ENCODE results near the gene SPOP. TPM values are rescaled to one million over a fixed set of nuclear protein-coding genes. Genes with fewer than 3 reads are reported as not detected.

SPOP gene
- total and polyA plus RNA-seq, 3 experiments from 2014 or later: 74.8 to 101 (median 75.1) TPM

- no peak for DNase-seq
- Mint-ChIP-seq H3K4me3 (no peak overlapping the region), H3K9me3 (no peaks in the 10 kb centered on the region), H3K4me1 (peaks cover 0 to 10% (median 3%) of the 10 kb centered on the region in 3 donors), H3K27ac (no peak overlapping the region), H3K36me3 (peaks cover 0 to 80% (median 22%) of the 10 kb centered on the region in 3 donors), H3K27me3 (no peaks in the 10 kb centered on the region)
- ChIA-PET CTCF (interaction anchor here (1.3 to 1.5 kb wide), 2 partner anchors 18 to 98 kb away, joined by 3 to 4 read pairs; no protein-coding TSS in a partner anchor), POLR2A (no interaction called here)
- H3K27me3 ChIP-seq (ENCODE audit: insufficient read depth, low read length, poor library complexity, severe bottlenecking): no peaks in the 10 kb centered on the region
- H3K36me3 ChIP-seq (ENCODE audit: insufficient read depth, low read length): peaks cover 40% of the 10 kb centered on the region
- no peak overlapping the region for H3K4me3 ChIP-seq (ENCODE audit: low read length)
- H3K4me1 ChIP-seq (ENCODE audit: insufficient read depth, low read length): no peaks in the 10 kb centered on the region
- no peaks in the 10 kb centered on the region for H3K9me3 ChIP-seq (ENCODE audit: low read length)
- no peak overlapping the region for H3K27ac ChIP-seq (ENCODE audit: low read depth, low read length)
Measured at GRCh38 chr17:49597928-49598655, 79.8 kb downstream of the SPOP start.

DNA sequence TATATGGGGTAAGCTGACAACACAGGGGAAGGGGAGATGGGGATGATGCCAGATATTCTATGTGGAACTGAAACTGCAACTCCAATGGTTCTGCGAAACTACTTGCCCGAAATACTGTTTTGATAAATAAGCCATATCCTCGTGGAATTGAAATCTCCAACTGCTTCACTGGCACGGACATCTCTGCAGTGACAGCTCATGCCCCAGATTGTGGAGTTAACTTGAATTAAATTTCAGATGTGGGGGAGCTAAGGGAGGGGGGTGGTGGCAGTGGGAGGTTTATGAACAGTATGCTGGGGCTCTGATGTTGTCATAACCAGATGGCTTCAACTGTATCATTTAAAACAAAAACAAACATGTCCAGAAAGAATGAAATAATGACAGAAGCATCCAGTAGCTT is 80.5 kb downstream of the SPOP start:
- H3K36me3 ChIP-seq (ENCODE audit: insufficient read depth, low read length): peaks cover 36% of the 10 kb centered on the region
- peak overlapping the region in 3 of 8 donors; percentile 2 to 54 (median 37) for H3K27ac Mint-ChIP-seq
- H3K27me3 Mint-ChIP-seq: no peaks in the 10 kb centered on the region
- DNase-seq: no peak
- CTCF ChIA-PET: interaction anchor here (1.0 to 1.9 kb wide), 5 partner anchors 17 to 98 kb away, joined by 3 to 5 read pairs (median 4); partner anchors contain the start of gene NXPH3
- H3K4me1 Mint-ChIP-seq: peaks cover 0 to 10% (median 3%) of the 10 kb centered on the region in 3 donors
- no peak overlapping the region for H3K4me3 ChIP-seq (ENCODE audit: low read length)
- POLR2A ChIA-PET: no interaction called here
- H3K9me3 Mint-ChIP-seq: no peaks in the 10 kb centered on the region
- no peak overlapping the region for H3K27ac ChIP-seq (ENCODE audit: low read depth, low read length)
- H3K4me1 ChIP-seq (ENCODE audit: insufficient read depth, low read length): no peaks in the 10 kb centered on the region
- H3K36me3 Mint-ChIP-seq: peaks cover 4 to 79% (median 20%) of the 10 kb centered on the region in 3 donors
- no peaks in the 10 kb centered on the region for H3K27me3 ChIP-seq (ENCODE audit: insufficient read depth, low read length, poor library complexity, severe bottlenecking)
- H3K9me3 ChIP-seq (ENCODE audit: low read length): no peaks in the 10 kb centered on the region
- no peak overlapping the region for H3K4me3 Mint-ChIP-seq

DNA sequence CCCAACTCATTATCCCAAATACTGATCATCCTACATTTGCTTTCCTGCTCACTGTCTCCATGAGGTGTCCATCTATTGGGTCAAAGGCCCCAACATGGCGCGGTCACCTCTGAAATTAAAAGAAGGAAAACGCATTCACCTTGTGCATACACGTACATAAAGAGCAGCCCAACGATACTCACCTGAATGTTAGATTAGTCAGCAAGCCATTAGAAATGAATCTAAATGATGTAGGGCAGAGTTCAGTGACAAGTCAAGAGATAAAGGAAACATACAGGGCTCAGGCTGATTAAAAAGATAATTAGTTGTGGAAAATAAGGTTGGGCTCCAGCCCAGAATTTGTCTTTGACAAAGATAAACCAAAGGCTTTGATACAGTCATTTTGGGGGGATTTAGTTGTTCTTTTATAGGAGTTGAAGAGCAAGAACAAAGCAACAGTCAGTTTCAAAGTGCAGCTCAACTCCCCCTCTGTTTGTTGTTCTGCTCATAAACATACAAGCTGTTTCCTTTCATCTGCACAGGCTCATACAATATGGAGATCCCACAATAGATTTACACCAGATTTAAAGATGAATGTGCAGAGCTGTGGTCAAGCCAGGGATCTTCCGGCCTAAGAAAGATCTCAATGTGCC is 81.2 kb downstream of the SPOP start:
- Mint-ChIP-seq H3K36me3 (peaks cover 4 to 73% (median 20%) of the 10 kb centered on the region in 3 donors), H3K4me3 (no peak overlapping the region), H3K4me1 (peaks cover 0 to 10% (median 3%) of the 10 kb centered on the region in 3 donors), H3K27me3 (no peaks in the 10 kb centered on the region), H3K9me3 (no peaks in the 10 kb centered on the region), H3K27ac (peak overlapping the region in 2 of 8 donors; percentile 2 to 14)
- Histone ChIP-seq H3K36me3 (ENCODE audit: insufficient read depth, low read length) (peaks cover 32% of the 10 kb centered on the region), H3K4me1 (ENCODE audit: insufficient read depth, low read length) (no peaks in the 10 kb centered on the region), H3K27me3 (ENCODE audit: insufficient read depth, low read length, poor library complexity, severe bottlenecking) (no peaks in the 10 kb centered on the region), H3K4me3 (ENCODE audit: low read length) (no peak overlapping the region), H3K9me3 (ENCODE audit: low read length) (no peaks in the 10 kb centered on the region), H3K27ac (ENCODE audit: low read depth, low read length) (no peak overlapping the region)
- POLR2A ChIA-PET: no interaction called here
- DNase-seq: no peak
- CTCF ChIA-PET: interaction anchor here (1.0 to 1.9 kb wide), 5 partner anchors 16 to 99 kb away, joined by 3 to 5 read pairs (median 3); partner anchors contain the start of gene NXPH3

DNA sequence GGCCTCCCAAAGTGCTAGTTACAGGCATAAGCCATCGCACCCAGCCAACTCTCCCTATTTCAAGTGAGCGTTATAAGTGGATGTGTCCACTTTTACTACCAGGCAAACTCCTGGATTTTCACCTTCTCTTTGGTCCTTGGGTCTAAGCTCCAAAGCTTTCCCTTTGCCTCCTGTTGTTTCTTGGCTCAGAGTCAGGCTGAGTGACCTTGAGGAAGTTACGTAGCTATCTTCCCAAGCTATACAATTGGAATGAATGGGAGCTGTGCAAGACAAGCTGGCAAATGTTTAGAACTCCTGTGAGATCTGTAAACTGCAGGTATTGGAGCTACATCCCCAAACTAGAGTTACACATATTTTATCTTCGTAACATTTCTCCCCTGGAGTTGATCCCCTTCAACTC is 81.9 kb downstream of the SPOP start:
- H3K4me1 ChIP-seq (ENCODE audit: insufficient read depth, low read length): no peaks in the 10 kb centered on the region
- Mint-ChIP-seq H3K36me3 (peaks cover 4 to 69% (median 21%) of the 10 kb centered on the region in 3 donors), H3K27ac (peak overlapping the region in 2 of 8 donors; percentile 2 to 42), H3K27me3 (no peaks in the 10 kb centered on the region), H3K4me3 (no peak overlapping the region), H3K4me1 (peaks cover 0 to 10% (median 3%) of the 10 kb centered on the region in 3 donors), H3K9me3 (no peaks in the 10 kb centered on the region)
- no peaks in the 10 kb centered on the region for H3K9me3 ChIP-seq (ENCODE audit: low read length)
- H3K36me3 ChIP-seq (ENCODE audit: insufficient read depth, low read length): peaks cover 32% of the 10 kb centered on the region
- H3K4me3 ChIP-seq (ENCODE audit: low read length): no peak overlapping the region
- POLR2A ChIA-PET: no interaction called here
- no peak for DNase-seq
- H3K27ac ChIP-seq (ENCODE audit: low read depth, low read length): no peak overlapping the region
- CTCF ChIA-PET: interaction anchor here (1.0 to 1.9 kb wide), 3 partner anchors 20 to 100 kb away, joined by 3 to 5 read pairs (median 4); partner anchors contain the start of gene NXPH3
- no peaks in the 10 kb centered on the region for H3K27me3 ChIP-seq (ENCODE audit: insufficient read depth, low read length, poor library complexity, severe bottlenecking)

GRCh38 chr17:49595328-49595727 is 82.6 kb downstream of the SPOP start:
- Mint-ChIP-seq H3K4me1 (peaks cover 0 to 10% (median 3%) of the 10 kb centered on the region in 3 donors), H3K27ac (peak overlapping the region in 2 of 8 donors; percentile 24 to 50), H3K27me3 (no peaks in the 10 kb centered on the region), H3K4me3 (no peak overlapping the region), H3K36me3 (peaks cover 4 to 64% (median 19%) of the 10 kb centered on the region in 3 donors), H3K9me3 (no peaks in the 10 kb centered on the region)
- Histone ChIP-seq H3K4me3 (ENCODE audit: low read length) (no peak overlapping the region), H3K27me3 (ENCODE audit: insufficient read depth, low read length, poor library complexity, severe bottlenecking) (no peaks in the 10 kb centered on the region), H3K9me3 (ENCODE audit: low read length) (no peaks in the 10 kb centered on the region), H3K27ac (ENCODE audit: low read depth, low read length) (no peak overlapping the region), H3K4me1 (ENCODE audit: insufficient read depth, low read length) (no peaks in the 10 kb centered on the region), H3K36me3 (ENCODE audit: insufficient read depth, low read length) (peaks cover 26% of the 10 kb centered on the region)
- POLR2A ChIA-PET: no interaction called here
- CTCF ChIA-PET: interaction anchor here (1.9 kb wide), 1 partner anchor 25 kb away, joined by 5 read pairs; no protein-coding TSS in a partner anchor
- no peak for DNase-seq

- Histone ChIP-seq H3K27me3 (ENCODE audit: insufficient read depth, low read length, poor library complexity, severe bottlenecking) (no peaks in the 10 kb centered on the region), H3K27ac (ENCODE audit: low read depth, low read length) (no peak overlapping the region), H3K36me3 (ENCODE audit: insufficient read depth, low read length) (peaks cover 16% of the 10 kb centered on the region), H3K4me3 (ENCODE audit: low read length) (no peak overlapping the region), H3K4me1 (ENCODE audit: insufficient read depth, low read length) (no peaks in the 10 kb centered on the region), H3K9me3 (ENCODE audit: low read length) (no peaks in the 10 kb centered on the region)
- Mint-ChIP-seq H3K27me3 (peaks cover 0 to 3% of the 10 kb centered on the region in 2 donors), H3K4me1 (peaks cover 4 to 8% (median 6%) of the 10 kb centered on the region in 3 donors), H3K27ac (peak overlapping the region in 1 of 8 donors; percentile 28), H3K9me3 (no peaks in the 10 kb centered on the region), H3K4me3 (no peak overlapping the region), H3K36me3 (peaks cover 4 to 35% (median 11%) of the 10 kb centered on the region in 3 donors)
- ChIA-PET CTCF (no interaction called here), POLR2A (no interaction called here)
- no peak for DNase-seq
Measured at GRCh38 chr17:49592263-49592662, 85.6 kb downstream of the SPOP start.

GRCh38 chr17:49590874-49591273 is 87.0 kb downstream of the SPOP start:
- H3K27me3 Mint-ChIP-seq: peaks cover 0 to 3% of the 10 kb centered on the region in 2 donors
- Histone ChIP-seq H3K4me1 (ENCODE audit: insufficient read depth, low read length) (no peaks in the 10 kb centered on the region), H3K27ac (ENCODE audit: low read depth, low read length) (no peak overlapping the region), H3K4me3 (ENCODE audit: low read length) (no peak overlapping the region), H3K36me3 (ENCODE audit: insufficient read depth, low read length) (peaks cover 8% of the 10 kb centered on the region), H3K9me3 (ENCODE audit: low read length) (no peaks in the 10 kb centered on the region), H3K27me3 (ENCODE audit: insufficient read depth, low read length, poor library complexity, severe bottlenecking) (no peaks in the 10 kb centered on the region)
- ChIA-PET POLR2A (interaction anchor here (0.6 kb wide), 1 partner anchor 193 kb away, joined by 6 read pairs; no protein-coding TSS in a partner anchor), CTCF (no interaction called here)
- no peak overlapping the region for H3K4me3 Mint-ChIP-seq
- H3K36me3 Mint-ChIP-seq: peaks cover 4 to 21% (median 9%) of the 10 kb centered on the region in 3 donors
- peaks cover 0 to 5% (median 4%) of the 10 kb centered on the region in 3 donors for H3K4me1 Mint-ChIP-seq
- no peak for DNase-seq
- peak overlapping the region in 1 of 8 donors; percentile 8 for H3K27ac Mint-ChIP-seq
- H3K9me3 Mint-ChIP-seq: no peaks in the 10 kb centered on the region

- H3K4me1 Mint-ChIP-seq: peaks cover 0 to 5% (median 4%) of the 10 kb centered on the region in 3 donors
- DNase-seq: no peak
- no peak overlapping the region for H3K27ac ChIP-seq (ENCODE audit: low read depth, low read length)
- H3K27me3 ChIP-seq (ENCODE audit: insufficient read depth, low read length, poor library complexity, severe bottlenecking): no peaks in the 10 kb centered on the region
- H3K27me3 Mint-ChIP-seq: peaks cover 0 to 3% of the 10 kb centered on the region in 2 donors
- H3K27ac Mint-ChIP-seq: no peak overlapping the region
- POLR2A ChIA-PET: no interaction called here
- no peaks in the 10 kb centered on the region for H3K4me1 ChIP-seq (ENCODE audit: insufficient read depth, low read length)
- H3K36me3 ChIP-seq (ENCODE audit: insufficient read depth, low read length): peaks cover 4% of the 10 kb centered on the region
- H3K9me3 ChIP-seq (ENCODE audit: low read length): no peaks in the 10 kb centered on the region
- H3K9me3 Mint-ChIP-seq: no peaks in the 10 kb centered on the region
- H3K4me3 ChIP-seq (ENCODE audit: low read length): no peak overlapping the region
- no peak overlapping the region for H3K4me3 Mint-ChIP-seq
- CTCF ChIA-PET: interaction anchor here (1.1 kb wide), 1 partner anchor 19 kb away, joined by 3 read pairs; no protein-coding TSS in a partner anchor
- peaks cover 4 to 13% (median 7%) of the 10 kb centered on the region in 3 donors for H3K36me3 Mint-ChIP-seq
Measured at GRCh38 chr17:49589577-49589927, 88.3 kb downstream of the SPOP start.
